ENCODE data around the gene CPTP. TPM values are rescaled to one million over a fixed set of nuclear protein-coding genes. Genes with fewer than 3 reads are reported as not detected.

CPTP gene
- total RNA-seq, 1 donor from 2014 or later, result 20.4 TPM

GRCh38 chr1:1318777-1319645, 5.6 kb upstream of the CPTP start:
- Histone ChIP-seq H3K27ac (peak overlapping the region; percentile 73), H3K27me3 (ENCODE audit: low read depth) (no peaks in the 10 kb centered on the region), H3K4me1 (peaks cover 34% of the 10 kb centered on the region), H3K36me3 (peaks cover 61% of the 10 kb centered on the region), H3K4me3 (no peak overlapping the region), H3K9me3 (no peaks in the 10 kb centered on the region)
- no peak for TF ChIP-seq CTCF (IDR thresholded peaks at IDR 0.05)
- ATAC-seq (no peak), DNase-seq (no peak)
- intact Hi-C loops (cut with DNase I), result no loop called here

GRCh38 chr1:1319646-1319941, 5.0 kb upstream of the CPTP start:
- H3K36me3 ChIP-seq, result peaks cover 55% of the 10 kb centered on the region

GRCh38 chr1:1320666-1321448, 3.7 kb upstream of the CPTP start:
- no peak for DNase-seq
- Histone ChIP-seq H3K27ac (no peak overlapping the region), H3K27me3 (ENCODE audit: low read depth) (no peaks in the 10 kb centered on the region), H3K9me3 (no peaks in the 10 kb centered on the region), H3K36me3 (peaks cover 47% of the 10 kb centered on the region), H3K4me3 (no peak overlapping the region), H3K4me1 (peaks cover 43% of the 10 kb centered on the region)
- no peak for ATAC-seq
- intact Hi-C loops (cut with DNase I), result no loop called here
- TF ChIP-seq CTCF (IDR thresholded peaks at IDR 0.05), result no peak

More at GRCh38 chr1:1319646-1319941, 5.0 kb upstream of the CPTP start:
- H3K4me3 ChIP-seq, result no peak overlapping the region
- H3K27me3 ChIP-seq (ENCODE audit: low read depth), result no peaks in the 10 kb centered on the region
- H3K27ac ChIP-seq, result no peak overlapping the region
- DNase-seq (no peak), ATAC-seq (no peak)
- H3K4me1 ChIP-seq, result peaks cover 34% of the 10 kb centered on the region
- no peaks in the 10 kb centered on the region for H3K9me3 ChIP-seq
- TF ChIP-seq CTCF (IDR thresholded peaks at IDR 0.05), result no peak
- intact Hi-C loops (cut with DNase I), result no loop called here

- ATAC-seq, result no peak
- TF ChIP-seq CTCF (IDR thresholded peaks at IDR 0.05), result no peak
- intact Hi-C loops (cut with DNase I), result no loop called here
- Histone ChIP-seq H3K27ac (no peak overlapping the region), H3K27me3 (ENCODE audit: low read depth) (no peaks in the 10 kb centered on the region), H3K36me3 (peaks cover 46% of the 10 kb centered on the region), H3K9me3 (no peaks in the 10 kb centered on the region), H3K4me3 (no peak overlapping the region), H3K4me1 (peaks cover 49% of the 10 kb centered on the region)
- DNase-seq, result no peak
These were observed 3.1 kb upstream of the CPTP start for GRCh38 chr1:1321477-1321876.

GRCh38 chr1:1322418-1322817, 2.2 kb upstream of the CPTP start:
- no peak for ATAC-seq
- Histone ChIP-seq H3K27ac (no peak overlapping the region), H3K4me1 (peaks cover 53% of the 10 kb centered on the region), H3K36me3 (peaks cover 48% of the 10 kb centered on the region), H3K4me3 (no peak overlapping the region), H3K9me3 (no peaks in the 10 kb centered on the region), H3K27me3 (ENCODE audit: low read depth) (no peaks in the 10 kb centered on the region)
- DNase-seq, result no peak
- intact Hi-C loops (cut with DNase I), result no loop called here
- TF ChIP-seq CTCF (IDR thresholded peaks at IDR 0.05), result no peak

Data from lower lobe of right lung (tissue), 2 donors.